ENCODE measurements around the gene UPP1.

Gene UPP1

DNA sequence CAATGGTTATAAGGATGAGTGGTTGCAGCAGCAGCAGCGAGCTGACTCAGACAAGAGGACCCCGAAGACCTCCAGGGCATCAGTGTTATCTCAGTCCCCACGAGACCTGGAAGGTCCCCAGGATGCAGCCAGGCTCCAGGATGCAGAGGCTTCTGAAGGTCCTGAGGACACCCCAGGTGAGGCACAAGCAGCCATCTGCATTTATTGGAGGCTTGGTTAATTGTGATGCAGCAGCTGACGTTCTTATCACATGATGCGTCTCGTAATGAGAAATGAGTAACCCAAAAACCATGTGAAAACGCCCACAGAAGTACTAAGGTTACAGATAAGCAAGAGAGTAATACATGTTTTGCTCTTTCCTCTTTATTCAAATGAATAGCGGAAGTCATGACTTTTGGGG, 36.3 kb upstream of the UPP1 start:
- Histone ChIP-seq H3K4me2 (ENCODE audit: low read length) (no peak overlapping the region), H3K27ac (ENCODE audit: low read depth, low read length, poor library complexity, severe bottlenecking) (no peak overlapping the region), H3K9me2 (ENCODE audit: low read depth, low read length) (no peaks in the 10 kb centered on the region), H3K4me1 (ENCODE audit: insufficient read depth, low read length, severe bottlenecking) (no peaks in the 10 kb centered on the region), H4K20me1 (ENCODE audit: insufficient read depth, low read length) (no peaks in the 10 kb centered on the region), H3K4me3 (ENCODE audit: low read depth, low read length, poor library complexity, severe bottlenecking) (no peak overlapping the region), H3F3A (ENCODE audit: insufficient read depth, low read length) (no peaks in the 10 kb centered on the region), H3K36me3 (ENCODE audit: insufficient read depth, low read length) (no peaks in the 10 kb centered on the region), H3K27me3 (ENCODE audit: insufficient read depth, low read length) (no peaks in the 10 kb centered on the region), H3K9ac (ENCODE audit: low read length) (no peak overlapping the region), H3K79me2 (ENCODE audit: insufficient read depth, low read length) (no peaks in the 10 kb centered on the region), H3K9me3 (ENCODE audit: low read length) (peaks cover 13% of the 10 kb centered on the region; the same call in 1 of the 2 replicates), H2AFZ (ENCODE audit: low read length) (no peak overlapping the region)
- TF ChIP-seq, protein P1, sequence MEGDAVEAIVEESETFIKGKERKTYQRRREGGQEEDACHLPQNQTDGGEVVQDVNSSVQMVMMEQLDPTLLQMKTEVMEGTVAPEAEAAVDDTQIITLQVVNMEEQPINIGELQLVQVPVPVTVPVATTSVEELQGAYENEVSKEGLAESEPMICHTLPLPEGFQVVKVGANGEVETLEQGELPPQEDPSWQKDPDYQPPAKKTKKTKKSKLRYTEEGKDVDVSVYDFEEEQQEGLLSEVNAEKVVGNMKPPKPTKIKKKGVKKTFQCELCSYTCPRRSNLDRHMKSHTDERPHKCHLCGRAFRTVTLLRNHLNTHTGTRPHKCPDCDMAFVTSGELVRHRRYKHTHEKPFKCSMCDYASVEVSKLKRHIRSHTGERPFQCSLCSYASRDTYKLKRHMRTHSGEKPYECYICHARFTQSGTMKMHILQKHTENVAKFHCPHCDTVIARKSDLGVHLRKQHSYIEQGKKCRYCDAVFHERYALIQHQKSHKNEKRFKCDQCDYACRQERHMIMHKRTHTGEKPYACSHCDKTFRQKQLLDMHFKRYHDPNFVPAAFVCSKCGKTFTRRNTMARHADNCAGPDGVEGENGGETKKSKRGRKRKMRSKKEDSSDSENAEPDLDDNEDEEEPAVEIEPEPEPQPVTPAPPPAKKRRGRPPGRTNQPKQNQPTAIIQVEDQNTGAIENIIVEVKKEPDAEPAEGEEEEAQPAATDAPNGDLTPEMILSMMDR (IDR thresholded peaks at IDR 0.05; ENCODE audit: low read length), result no peak
- no peak for TF ChIP-seq EZH2 (IDR thresholded peaks at IDR 0.05; ENCODE audit: borderline replicate concordance, low read length)

DNA sequence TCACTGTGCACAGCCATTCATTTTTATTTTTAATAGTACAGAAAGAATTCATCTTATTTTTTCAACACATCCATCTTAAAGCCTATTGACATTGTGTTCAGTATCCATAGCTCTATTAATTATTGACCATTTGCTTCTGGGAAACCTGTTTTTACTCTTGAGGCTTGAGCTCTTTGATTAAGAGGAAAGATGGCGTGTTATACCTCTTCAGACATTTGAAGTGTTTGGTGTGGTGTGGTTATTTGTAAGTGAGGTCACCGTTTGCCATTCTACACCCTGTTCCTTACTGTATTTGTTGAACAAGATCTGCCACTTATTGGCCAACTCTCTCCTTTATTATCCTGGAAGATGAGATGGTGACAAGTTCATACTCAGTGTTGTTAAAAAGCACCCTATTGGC, 35.3 kb upstream of the UPP1 start:
- no peaks in the 10 kb centered on the region for H3K27me3 ChIP-seq (ENCODE audit: insufficient read depth, low read length)
- H3K9me3 ChIP-seq (ENCODE audit: low read length), result peaks cover 13% of the 10 kb centered on the region; the same call in 1 of the 2 replicates
- H3K4me2 ChIP-seq (ENCODE audit: low read length), result no peak overlapping the region
- no peak overlapping the region for H3K9ac ChIP-seq (ENCODE audit: low read length)
- H3K4me3 ChIP-seq (ENCODE audit: low read depth, low read length, poor library complexity, severe bottlenecking), result no peak overlapping the region
- no peaks in the 10 kb centered on the region for H4K20me1 ChIP-seq (ENCODE audit: insufficient read depth, low read length)
- no peak overlapping the region for H2AFZ ChIP-seq (ENCODE audit: low read length)
- no peak for TF ChIP-seq EZH2 (IDR thresholded peaks at IDR 0.05; ENCODE audit: borderline replicate concordance, low read length)
- TF ChIP-seq, protein P1 (IDR thresholded peaks at IDR 0.05; ENCODE audit: low read length), result no peak
- H3K4me1 ChIP-seq (ENCODE audit: insufficient read depth, low read length, severe bottlenecking), result no peaks in the 10 kb centered on the region
- H3K27ac ChIP-seq (ENCODE audit: low read depth, low read length, poor library complexity, severe bottlenecking), result no peak overlapping the region
- H3K79me2 ChIP-seq (ENCODE audit: insufficient read depth, low read length), result no peaks in the 10 kb centered on the region
- no peaks in the 10 kb centered on the region for H3F3A ChIP-seq (ENCODE audit: insufficient read depth, low read length)
- no peaks in the 10 kb centered on the region for H3K9me2 ChIP-seq (ENCODE audit: low read depth, low read length)
- H3K36me3 ChIP-seq (ENCODE audit: insufficient read depth, low read length), result no peaks in the 10 kb centered on the region

GRCh38 chr7:48058990-48059389, 30.1 kb upstream of the UPP1 start:
- H3K79me2 ChIP-seq (ENCODE audit: insufficient read depth, low read length), result no peaks in the 10 kb centered on the region
- no peaks in the 10 kb centered on the region for H3K4me1 ChIP-seq (ENCODE audit: insufficient read depth, low read length, severe bottlenecking)
- H4K20me1 ChIP-seq (ENCODE audit: insufficient read depth, low read length), result no peaks in the 10 kb centered on the region
- no peak overlapping the region for H3K27ac ChIP-seq (ENCODE audit: low read depth, low read length, poor library complexity, severe bottlenecking)
- no peak overlapping the region for H3K4me3 ChIP-seq (ENCODE audit: low read depth, low read length, poor library complexity, severe bottlenecking)
- no peak overlapping the region for H3K4me2 ChIP-seq (ENCODE audit: low read length)
- no peaks in the 10 kb centered on the region for H3K27me3 ChIP-seq (ENCODE audit: insufficient read depth, low read length)
- no peaks in the 10 kb centered on the region for H3K9me2 ChIP-seq (ENCODE audit: low read depth, low read length)
- no peaks in the 10 kb centered on the region for H3F3A ChIP-seq (ENCODE audit: insufficient read depth, low read length)
- H2AFZ ChIP-seq (ENCODE audit: low read length), result no peak overlapping the region
- peaks cover 13% of the 10 kb centered on the region; the same call in 1 of the 2 replicates for H3K9me3 ChIP-seq (ENCODE audit: low read length)
- TF ChIP-seq, protein P1 (IDR thresholded peaks at IDR 0.05; ENCODE audit: low read length), result no peak
- TF ChIP-seq EZH2 (IDR thresholded peaks at IDR 0.05; ENCODE audit: borderline replicate concordance, low read length), result no peak
- no peaks in the 10 kb centered on the region for H3K36me3 ChIP-seq (ENCODE audit: insufficient read depth, low read length)
- no peak overlapping the region for H3K9ac ChIP-seq (ENCODE audit: low read length)

All from OCI-LY1 (cell line).